ENCODE measurements around the gene TMCC3.

Gene TMCC3

GRCh38 chr12:94617101-94617500 lies 33.3 kb downstream of the TMCC3 start:
- Histone ChIP-seq H3K4me2 (ENCODE audit: insufficient read depth, low read length) (no peak overlapping the region), H3K4me3 (ENCODE audit: low read depth in 1 of 2, low read length in 2 of 2) (no peak overlapping the region), H3K9ac (ENCODE audit: low read depth, low read length) (no peak overlapping the region), H3K36me3 (ENCODE audit: insufficient read depth, low read length) (no peaks in the 10 kb centered on the region), H2AFZ (ENCODE audit: low read depth, low read length) (no peak overlapping the region), H3K4me1 (ENCODE audit: insufficient read depth, low read length) (peaks cover 5% of the 10 kb centered on the region; the same call in 1 of the 2 replicates), H4K20me1 (ENCODE audit: insufficient read depth, low read length) (no peaks in the 10 kb centered on the region), H3K27me3 (ENCODE audit: insufficient read depth, low read length, poor library complexity) (no peaks in the 10 kb centered on the region), H3K27ac (ENCODE audit: low read length) (no peak overlapping the region), H3K79me2 (ENCODE audit: insufficient read depth, low read length) (no peaks in the 10 kb centered on the region), H3K9me3 (ENCODE audit: insufficient read depth, low read length, severe bottlenecking) (no peaks in the 10 kb centered on the region)
- ATAC-seq (ENCODE audit: insufficient read depth, low read depth) (no peak), DNase-seq (no peak)
- TF ChIP-seq, protein P1, sequence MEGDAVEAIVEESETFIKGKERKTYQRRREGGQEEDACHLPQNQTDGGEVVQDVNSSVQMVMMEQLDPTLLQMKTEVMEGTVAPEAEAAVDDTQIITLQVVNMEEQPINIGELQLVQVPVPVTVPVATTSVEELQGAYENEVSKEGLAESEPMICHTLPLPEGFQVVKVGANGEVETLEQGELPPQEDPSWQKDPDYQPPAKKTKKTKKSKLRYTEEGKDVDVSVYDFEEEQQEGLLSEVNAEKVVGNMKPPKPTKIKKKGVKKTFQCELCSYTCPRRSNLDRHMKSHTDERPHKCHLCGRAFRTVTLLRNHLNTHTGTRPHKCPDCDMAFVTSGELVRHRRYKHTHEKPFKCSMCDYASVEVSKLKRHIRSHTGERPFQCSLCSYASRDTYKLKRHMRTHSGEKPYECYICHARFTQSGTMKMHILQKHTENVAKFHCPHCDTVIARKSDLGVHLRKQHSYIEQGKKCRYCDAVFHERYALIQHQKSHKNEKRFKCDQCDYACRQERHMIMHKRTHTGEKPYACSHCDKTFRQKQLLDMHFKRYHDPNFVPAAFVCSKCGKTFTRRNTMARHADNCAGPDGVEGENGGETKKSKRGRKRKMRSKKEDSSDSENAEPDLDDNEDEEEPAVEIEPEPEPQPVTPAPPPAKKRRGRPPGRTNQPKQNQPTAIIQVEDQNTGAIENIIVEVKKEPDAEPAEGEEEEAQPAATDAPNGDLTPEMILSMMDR (IDR thresholded peaks at IDR 0.05; ENCODE audit: borderline replicate concordance, extremely low read depth, low read length, poor library complexity, severe bottlenecking): no peak
- no peak for TF ChIP-seq EZH2 (IDR thresholded peaks at IDR 0.05; ENCODE audit: borderline replicate concordance, low read depth, low read length, severe bottlenecking)

GRCh38 chr12:94616203-94616729 lies 34.1 kb downstream of the TMCC3 start:
- Histone ChIP-seq H3K27ac (ENCODE audit: low read length) (no peak overlapping the region), H3K4me3 (ENCODE audit: low read depth in 1 of 2, low read length in 2 of 2) (no peak overlapping the region), H3K9me3 (ENCODE audit: insufficient read depth, low read length, severe bottlenecking) (no peaks in the 10 kb centered on the region), H2AFZ (ENCODE audit: low read depth, low read length) (no peak overlapping the region), H3K9ac (ENCODE audit: low read depth, low read length) (no peak overlapping the region), H3K4me1 (ENCODE audit: insufficient read depth, low read length) (no peaks in the 10 kb centered on the region), H3K36me3 (ENCODE audit: insufficient read depth, low read length) (no peaks in the 10 kb centered on the region), H4K20me1 (ENCODE audit: insufficient read depth, low read length) (no peaks in the 10 kb centered on the region), H3K4me2 (ENCODE audit: insufficient read depth, low read length) (no peak overlapping the region), H3K27me3 (ENCODE audit: insufficient read depth, low read length, poor library complexity) (no peaks in the 10 kb centered on the region), H3K79me2 (ENCODE audit: insufficient read depth, low read length) (no peaks in the 10 kb centered on the region)
- DNase-seq: no peak
- TF ChIP-seq, protein P1 (IDR thresholded peaks at IDR 0.05; ENCODE audit: borderline replicate concordance, extremely low read depth, low read length, poor library complexity, severe bottlenecking): no peak
- no peak for TF ChIP-seq EZH2 (IDR thresholded peaks at IDR 0.05; ENCODE audit: borderline replicate concordance, low read depth, low read length, severe bottlenecking)
- no peak for ATAC-seq (ENCODE audit: insufficient read depth, low read depth)

DNA sequence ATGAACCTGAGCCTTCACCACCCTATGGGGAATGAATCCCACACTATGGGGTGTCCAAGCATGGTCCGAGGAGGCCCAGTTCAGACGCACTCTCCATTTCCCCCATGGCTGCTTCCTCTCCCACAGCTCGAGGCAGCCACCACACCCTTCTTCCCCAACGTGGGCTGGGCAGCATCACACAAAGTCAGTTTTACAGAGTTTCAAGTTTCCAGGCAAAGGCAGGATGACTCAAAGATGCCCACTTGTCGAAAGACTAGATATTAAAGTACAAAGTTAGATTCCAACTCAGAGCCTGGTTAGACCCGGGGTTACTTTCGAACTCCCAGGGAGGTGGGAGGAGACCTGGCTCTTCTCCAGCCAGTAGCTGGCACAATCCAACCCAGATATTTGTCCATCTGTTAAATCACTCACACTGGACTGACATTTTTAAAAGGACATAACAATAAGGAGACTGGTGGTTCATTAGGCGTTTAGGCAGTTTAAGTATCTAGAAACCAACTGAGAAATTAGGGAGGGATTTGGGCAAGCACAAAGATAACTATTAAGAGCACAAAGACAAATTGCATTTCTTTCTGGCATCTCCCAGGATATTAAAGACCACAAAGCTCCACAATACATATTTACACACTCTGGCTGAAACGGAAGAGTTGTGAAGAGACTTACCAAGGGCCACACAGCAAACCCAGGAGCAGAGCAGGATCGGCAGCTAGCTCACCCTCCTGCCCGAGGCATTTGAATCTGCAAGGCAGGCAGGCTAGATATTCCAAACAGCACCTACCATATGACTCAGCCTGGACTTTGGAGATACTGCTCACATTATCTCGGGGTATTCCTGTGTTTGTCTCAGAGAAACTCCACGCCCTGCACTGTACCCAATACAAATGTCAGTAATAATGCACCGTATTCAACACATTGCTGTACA lies 34.8 kb downstream of the TMCC3 start:
- H4K20me1 ChIP-seq (ENCODE audit: insufficient read depth, low read length): no peaks in the 10 kb centered on the region
- H3K27me3 ChIP-seq (ENCODE audit: insufficient read depth, low read length, poor library complexity): no peaks in the 10 kb centered on the region
- ATAC-seq (ENCODE audit: insufficient read depth, low read depth) (no peak), DNase-seq (no peak)
- no peak for TF ChIP-seq EZH2 (IDR thresholded peaks at IDR 0.05; ENCODE audit: borderline replicate concordance, low read depth, low read length, severe bottlenecking)
- TF ChIP-seq, protein P1 (IDR thresholded peaks at IDR 0.05; ENCODE audit: borderline replicate concordance, extremely low read depth, low read length, poor library complexity, severe bottlenecking): no peak
- no peaks in the 10 kb centered on the region for H3K36me3 ChIP-seq (ENCODE audit: insufficient read depth, low read length)
- no peak overlapping the region for H3K4me3 ChIP-seq (ENCODE audit: low read depth in 1 of 2, low read length in 2 of 2)
- H3K4me1 ChIP-seq (ENCODE audit: insufficient read depth, low read length): no peaks in the 10 kb centered on the region
- H3K79me2 ChIP-seq (ENCODE audit: insufficient read depth, low read length): no peaks in the 10 kb centered on the region
- H2AFZ ChIP-seq (ENCODE audit: low read depth, low read length): no peak overlapping the region
- H3K27ac ChIP-seq (ENCODE audit: low read length): no peak overlapping the region
- no peaks in the 10 kb centered on the region for H3K9me3 ChIP-seq (ENCODE audit: insufficient read depth, low read length, severe bottlenecking)
- H3K4me2 ChIP-seq (ENCODE audit: insufficient read depth, low read length): no peak overlapping the region
- no peak overlapping the region for H3K9ac ChIP-seq (ENCODE audit: low read depth, low read length)
